K562 (cell line): ENCODE results near the gene SPAG4.

ENCODE experiments used
- CREB1 ChIP-seq, 2 experiments: sonication (generic) in 1 of 2; formaldehyde crosslinking in 1 of 2; IDR thresholded peaks; 2 replicates each; pipeline versions ENCODE4 v1.6.1 to v1.8.0; 2012 to 2022; ENCODE audit warnings: inconsistent platforms in 1 of 2, mild to moderate bottlenecking in 1 of 2, missing genetic modification reagents in 1 of 2, moderate library complexity in 1 of 2
- GATAD2B ChIP-seq: fragments of 450-650 bp; IDR thresholded peaks from 2 replicates; pipeline ENCODE4 v1.6.1; 2017; ENCODE audit warnings: mild to moderate bottlenecking, borderline replicate concordance
- KDM5B ChIP-seq: fragments of 200-600 bp; sonication (generic); IDR thresholded peaks from 2 replicates; pipeline ENCODE4 v1.6.1; 2012; ENCODE audit warnings: low read depth, mild to moderate bottlenecking, moderate library complexity, low read length, control low read depth, inconsistent platforms; ENCODE audit not compliant: insufficient replicate concordance
- MAZ ChIP-seq, 2 experiments: fragments of 450-650 bp in 1 of 2; sonication (generic) in 1 of 2; formaldehyde crosslinking; IDR thresholded peaks in 1 of 2; conservative IDR thresholded peaks in 1 of 2; 2 replicates each; pipeline versions ENCODE4 v1.4.0 to v1.5.0; 2020; ENCODE audit warnings: mild to moderate bottlenecking in 1 of 2, missing genetic modification reagents in 1 of 2
- MYC ChIP-seq, 2 experiments: fragments of 250-450 bp in 1 of 2; sonication (Bioruptor Pico) in 1 of 2; IDR thresholded peaks; 2 replicates each; pipeline versions ENCODE4 v1.5.1 to v1.6.1; 2012 to 2021; ENCODE audit warnings: low read depth in 2 of 2, borderline replicate concordance in 1 of 2, improper control_type of control experiment in 1 of 2, low read length in 1 of 2, mild to moderate bottlenecking in 1 of 2, moderate library complexity in 1 of 2
- NR2C2 ChIP-seq, 2 experiments: fragments of 200-800 bp in 1 of 2; sonication (Bioruptor generic) in 1 of 2; sonication (generic) in 1 of 2; formaldehyde crosslinking in 1 of 2; IDR thresholded peaks; 2 replicates each; pipeline versions ENCODE4 v1.6.1 to v1.8.0; 2016 to 2022; ENCODE audit warnings: mild to moderate bottlenecking in 1 of 2, missing compliant biosample characterization in 1 of 2, missing genetic modification characterization in 1 of 2, missing genetic modification reagents in 1 of 2
- PHF20 ChIP-seq: fragments of 450-650 bp; IDR thresholded peaks from 2 replicates; pipeline ENCODE4 v1.6.1; 2018; ENCODE audit not compliant: partially characterized antibody
- POLR2A ChIP-seq: fragments of 450-650 bp; conservative IDR thresholded peaks from 2 replicates; pipeline ENCODE4 v1.6.1; 2016
- SMARCC2 ChIP-seq: fragments of 450-650 bp; IDR thresholded peaks from 2 replicates; pipeline ENCODE4 v1.6.1; 2017; ENCODE audit warnings: antibody characterized with exemption, moderate library complexity, mild to moderate bottlenecking, low read depth
- TSHZ1 ChIP-seq: fragments of 250-450 bp; sonication (Bioruptor Pico); IDR thresholded peaks from 2 replicates; pipeline ENCODE4 v1.4.0; 2020; ENCODE audit warnings: mild to moderate bottlenecking, moderate library complexity
- ZKSCAN1 ChIP-seq: fragments of 150-350 bp; IDR thresholded peaks from 2 replicates; pipeline ENCODE4 v1.6.1; 2016; ENCODE audit warnings: low read depth, low read length
- TF ChIP-seq, protein P1 (sequence below), 3 experiments: IDR thresholded peaks in 2 of 3; conservative IDR thresholded peaks in 1 of 3; 2 replicates each; pipeline ENCODE4 v1.5.1; 2011 to 2012; ENCODE audit warnings: low read length in 3 of 3, mild to moderate bottlenecking in 3 of 3, control low read depth in 2 of 3, improper control_type of control experiment in 1 of 3, inconsistent platforms in 1 of 3, low read depth in 1 of 3, mixed read lengths in 1 of 3, moderate library complexity in 1 of 3; ENCODE audit not compliant: insufficient read depth in 2 of 3
- TF ChIP-seq, protein P2 (sequence below): sonication (generic); formaldehyde crosslinking; IDR thresholded peaks from 2 replicates; pipeline ENCODE4 v1.5.0; 2020; ENCODE audit warnings: missing genetic modification reagents
- TF ChIP-seq, protein P3 (sequence below): fragments of 450-650 bp; formaldehyde crosslinking; IDR thresholded peaks from 2 replicates; pipeline ENCODE4 v1.4.0; 2022; ENCODE audit warnings: missing genetic modification characterization

DNA sequence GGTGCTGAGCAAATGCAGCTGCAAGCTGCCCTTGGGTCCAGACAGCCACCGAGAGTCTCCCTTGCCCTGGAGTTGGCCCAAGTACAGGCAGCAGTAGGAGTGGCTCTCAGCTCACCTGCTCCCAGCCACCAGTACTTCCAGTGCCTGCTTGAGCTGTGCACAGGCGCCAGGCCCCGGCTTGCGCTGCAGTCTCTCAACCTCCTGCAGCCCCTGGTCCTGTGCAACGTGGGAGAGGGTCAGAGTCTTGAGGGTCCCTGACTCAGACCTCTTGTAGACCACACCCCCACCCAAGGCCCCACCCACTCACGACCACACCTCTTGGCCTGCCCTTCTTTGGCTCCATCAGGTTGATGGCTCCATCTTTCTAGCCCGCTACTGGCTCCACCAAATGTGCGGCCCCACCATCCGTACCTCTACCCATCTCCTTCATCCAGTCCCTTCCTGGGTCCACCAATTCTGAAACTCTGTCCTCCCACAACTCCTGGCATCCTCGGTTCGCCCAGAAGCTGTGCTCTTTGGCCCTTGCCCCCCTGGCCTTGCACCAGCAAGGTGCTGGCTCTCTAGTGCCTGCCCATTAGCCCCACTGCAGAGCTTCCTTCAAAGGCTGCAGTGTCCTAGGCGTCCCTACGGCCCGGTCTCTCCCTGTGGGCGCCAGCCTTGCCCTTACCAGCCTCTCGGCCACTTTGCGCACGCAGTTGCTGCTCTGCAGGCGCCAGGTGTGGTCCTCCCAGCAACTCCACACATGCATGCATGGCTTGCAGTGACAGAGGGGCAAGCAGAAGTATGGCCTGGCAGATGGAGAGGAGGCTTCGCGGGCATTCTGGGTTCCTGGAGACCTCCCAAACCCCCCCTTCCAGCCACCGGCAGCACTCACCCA is 16.5 kb upstream of the SPAG4 start:
- TF ChIP-seq, protein P1, sequence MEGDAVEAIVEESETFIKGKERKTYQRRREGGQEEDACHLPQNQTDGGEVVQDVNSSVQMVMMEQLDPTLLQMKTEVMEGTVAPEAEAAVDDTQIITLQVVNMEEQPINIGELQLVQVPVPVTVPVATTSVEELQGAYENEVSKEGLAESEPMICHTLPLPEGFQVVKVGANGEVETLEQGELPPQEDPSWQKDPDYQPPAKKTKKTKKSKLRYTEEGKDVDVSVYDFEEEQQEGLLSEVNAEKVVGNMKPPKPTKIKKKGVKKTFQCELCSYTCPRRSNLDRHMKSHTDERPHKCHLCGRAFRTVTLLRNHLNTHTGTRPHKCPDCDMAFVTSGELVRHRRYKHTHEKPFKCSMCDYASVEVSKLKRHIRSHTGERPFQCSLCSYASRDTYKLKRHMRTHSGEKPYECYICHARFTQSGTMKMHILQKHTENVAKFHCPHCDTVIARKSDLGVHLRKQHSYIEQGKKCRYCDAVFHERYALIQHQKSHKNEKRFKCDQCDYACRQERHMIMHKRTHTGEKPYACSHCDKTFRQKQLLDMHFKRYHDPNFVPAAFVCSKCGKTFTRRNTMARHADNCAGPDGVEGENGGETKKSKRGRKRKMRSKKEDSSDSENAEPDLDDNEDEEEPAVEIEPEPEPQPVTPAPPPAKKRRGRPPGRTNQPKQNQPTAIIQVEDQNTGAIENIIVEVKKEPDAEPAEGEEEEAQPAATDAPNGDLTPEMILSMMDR (IDR thresholded peaks at IDR 0.05 in 2 of 3, conservative IDR thresholded peaks at IDR 0.05 in 1 of 3; ENCODE audit: insufficient read depth in 2 of 3, low read depth in 1 of 3, low read length in 3 of 3), result no peak
- no peak for TF ChIP-seq CREB1 (IDR thresholded peaks at IDR 0.05)
- no peak for TF ChIP-seq CREB1 (CRISPR knock-in tag; IDR thresholded peaks at IDR 0.05)
- TF ChIP-seq PHF20, result no peak
- no peak for TF ChIP-seq TSHZ1 (CRISPR knock-in tag)
- TF ChIP-seq, protein P2, sequence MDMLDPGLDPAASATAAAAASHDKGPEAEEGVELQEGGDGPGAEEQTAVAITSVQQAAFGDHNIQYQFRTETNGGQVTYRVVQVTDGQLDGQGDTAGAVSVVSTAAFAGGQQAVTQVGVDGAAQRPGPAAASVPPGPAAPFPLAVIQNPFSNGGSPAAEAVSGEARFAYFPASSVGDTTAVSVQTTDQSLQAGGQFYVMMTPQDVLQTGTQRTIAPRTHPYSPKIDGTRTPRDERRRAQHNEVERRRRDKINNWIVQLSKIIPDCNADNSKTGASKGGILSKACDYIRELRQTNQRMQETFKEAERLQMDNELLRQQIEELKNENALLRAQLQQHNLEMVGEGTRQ (CRISPR knock-in tag), result no peak
- TF ChIP-seq MAZ (CRISPR knock-in tag; conservative IDR thresholded peaks at IDR 0.05 in 1 of 2, IDR thresholded peaks at IDR 0.05 in 1 of 2), result no peak
- no peak for TF ChIP-seq GATAD2B
- TF ChIP-seq NR2C2 (CRISPR knock-in tag; IDR thresholded peaks at IDR 0.05), result no peak
- TF ChIP-seq NR2C2 (tag; IDR thresholded peaks at IDR 0.05), result no peak
- TF ChIP-seq POLR2A, result no peak
- TF ChIP-seq MYC (IDR thresholded peaks at IDR 0.05; ENCODE audit: low read depth, low read length), result no peak
- no peak for TF ChIP-seq MYC (CRISPR knock-in tag; IDR thresholded peaks at IDR 0.05; ENCODE audit: borderline replicate concordance, low read depth)
- TF ChIP-seq ZKSCAN1, result no peak
- TF ChIP-seq KDM5B, result no peak
- TF ChIP-seq SMARCC2, result no peak
- TF ChIP-seq, protein P3, sequence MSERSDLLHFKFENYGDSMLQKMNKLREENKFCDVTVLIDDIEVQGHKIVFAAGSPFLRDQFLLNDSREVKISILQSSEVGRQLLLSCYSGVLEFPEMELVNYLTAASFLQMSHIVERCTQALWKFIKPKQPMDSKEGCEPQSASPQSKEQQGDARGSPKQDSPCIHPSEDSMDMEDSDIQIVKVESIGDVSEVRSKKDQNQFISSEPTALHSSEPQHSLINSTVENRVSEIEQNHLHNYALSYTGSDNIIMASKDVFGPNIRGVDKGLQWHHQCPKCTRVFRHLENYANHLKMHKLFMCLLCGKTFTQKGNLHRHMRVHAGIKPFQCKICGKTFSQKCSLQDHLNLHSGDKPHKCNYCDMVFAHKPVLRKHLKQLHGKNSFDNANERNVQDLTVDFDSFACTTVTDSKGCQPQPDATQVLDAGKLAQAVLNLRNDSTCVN, result no peak
